A549 (cell line): Measurements from ENCODE around the gene CARNS1. TPM values are rescaled to one million over a fixed set of nuclear protein-coding genes. Genes with fewer than 3 reads are reported as not detected.
A peak's percentile ranks its signal among the peaks of the same experiment; 100 is the strongest.

ENCODE experiments used
- ATAC-seq, 2 experiments: fragments of 200-7000 bp in 1 of 2; fragments of >200 bp in 1 of 2; cut with Nextera tagmentation in 1 of 2; cut with Tn5 transposase in 1 of 2; 3 replicates each; pipeline versions ENCODE4 v1.8.0 to v1.9.1; 2018 to 2020; ENCODE audit warnings: mild to moderate bottlenecking in 1 of 2, moderate library complexity in 1 of 2
- CTCF ChIA-PET: fragments of 300-600 bp; sonication (Branson Sonifier 250); formaldehyde crosslinking; extraction: SDS; loops from one replicate; lab custom pipeline; 2021; ENCODE audit warnings: antibody characterized with exemption, inconsistent platforms; lab: Yijun Ruan, JAX
- POLR2A ChIA-PET: fragments of 350-600 bp; formaldehyde crosslinking; extraction: SDS; loops from one replicate; lab custom pipeline; 2021; ENCODE audit warnings: antibody characterized with exemption, inconsistent platforms; lab: Yijun Ruan, JAX
- DNase-seq, 2 experiments: peaks; one replicate each; pipeline versions ENCODE4 v3.0.0 to v3.0.0-alpha.2; 2011 to 2016; ENCODE audit warnings: low read depth in 1 of 2, low spot score in 1 of 2
- FAIRE-seq: peaks from 2 replicates; lab custom pipeline; 2011; peaks lifted over from hg19 to GRCh38; lab: Jason Lieb, UNC
- H3K27ac ChIP-seq, 2 experiments: fragments of >200 bp; sonication (Bioruptor Twin); formaldehyde crosslinking; 3 replicates each; pipeline ENCODE4 v1.5.1; 2016 to 2017
- H3K4me1 ChIP-seq: fragments of >200 bp; sonication (Bioruptor Twin); formaldehyde crosslinking; 3 replicates; pipeline ENCODE4 v1.6.1; 2016
- H3K4me2 ChIP-seq: fragments of >200 bp; sonication (Bioruptor Twin); formaldehyde crosslinking; 3 replicates; pipeline ENCODE4 v1.6.1; 2016
- H3K4me3 ChIP-seq: fragments of >200 bp; sonication (Bioruptor Twin); formaldehyde crosslinking; 3 replicates; pipeline ENCODE4 v1.5.1; 2016
- H3K9me3 ChIP-seq: fragments of >200 bp; sonication (Bioruptor Twin); formaldehyde crosslinking; 3 replicates; pipeline ENCODE4 v1.6.1; 2016
- BHLHE40 ChIP-seq: IDR thresholded peaks from 2 replicates; pipeline ENCODE4 v1.6.1; 2012; ENCODE audit warnings: low read depth, low read length, inconsistent platforms
- CEBPB ChIP-seq, 2 experiments: fragments of >200 bp in 1 of 2; sonication (Bioruptor Twin) in 1 of 2; formaldehyde crosslinking in 1 of 2; IDR thresholded peaks; 2 replicates each; pipeline ENCODE4 v1.6.1; 2012 to 2016
- CTCF ChIP-seq: fragments of >200 bp; sonication (Bioruptor Twin); formaldehyde crosslinking; IDR thresholded peaks from 3 replicates; pipeline ENCODE4 v1.5.1; 2016
- EHMT2 ChIP-seq: fragments of 200-600 bp; sonication (generic); IDR thresholded peaks from 2 replicates; pipeline ENCODE4 v1.6.1; 2016; ENCODE audit warnings: antibody characterized with exemption, low read depth, mild to moderate bottlenecking, moderate library complexity
- ELK1 ChIP-seq: fragments of 150-350 bp; IDR thresholded peaks from 2 replicates; pipeline ENCODE4 v1.6.1; 2014; ENCODE audit warnings: low read depth, mild to moderate bottlenecking, low read length
- EP300 ChIP-seq, 2 experiments: fragments of >200 bp; sonication (Bioruptor Twin); formaldehyde crosslinking; IDR thresholded peaks; 2 replicates in 1 of 2; 3 replicates in 1 of 2; pipeline ENCODE4 v1.6.1; 2016 to 2017
- ESRRA ChIP-seq: fragments of 150-350 bp; IDR thresholded peaks from 2 replicates; pipeline ENCODE4 v1.6.1; 2014; ENCODE audit warnings: mild to moderate bottlenecking, low read length, borderline replicate concordance
- FOSL2 ChIP-seq, 2 experiments: fragments of 450-650 bp in 1 of 2; fragments of >200 bp in 1 of 2; sonication (Bioruptor Twin) in 1 of 2; formaldehyde crosslinking; IDR thresholded peaks; 2 replicates each; pipeline versions ENCODE4 v1.5.0 to v1.6.1; 2016 to 2020; ENCODE audit warnings: mild to moderate bottlenecking in 1 of 2, moderate library complexity in 1 of 2
- GATA3 ChIP-seq: IDR thresholded peaks from 2 replicates; pipeline ENCODE4 v1.6.1; 2012; ENCODE audit warnings: borderline replicate concordance
- HEYL ChIP-seq: fragments of 250-450 bp; sonication (Bioruptor Pico); IDR thresholded peaks from 2 replicates; pipeline ENCODE4 v1.8.0; 2021; ENCODE audit warnings: mild to moderate bottlenecking, moderate library complexity
- HMGXB4 ChIP-seq: fragments of 250-450 bp; sonication (Bioruptor Pico); IDR thresholded peaks from 2 replicates; pipeline ENCODE4 v1.5.0; 2021; ENCODE audit warnings: mild to moderate bottlenecking, moderate library complexity, borderline replicate concordance
- HOXB13 ChIP-seq: fragments of 250-450 bp; sonication (Bioruptor Pico); IDR thresholded peaks from 2 replicates; pipeline ENCODE4 v1.5.0; 2020; ENCODE audit warnings: low read depth, mild to moderate bottlenecking, moderate library complexity
- HOXB5 ChIP-seq: fragments of 250-450 bp; sonication (Bioruptor Pico); IDR thresholded peaks from 2 replicates; pipeline ENCODE4 v1.5.0; 2020; ENCODE audit warnings: mild to moderate bottlenecking, moderate library complexity
- NFE2L2 ChIP-seq: fragments of 150-350 bp; conservative IDR thresholded peaks from 2 replicates; pipeline ENCODE4 v1.6.1; 2014; ENCODE audit warnings: low read length
- NPAS2 ChIP-seq: fragments of 250-450 bp; sonication (Bioruptor Pico); IDR thresholded peaks from 2 replicates; pipeline ENCODE4 v1.8.0; 2022; ENCODE audit warnings: mild to moderate bottlenecking, moderate library complexity, borderline replicate concordance
- PBX3 ChIP-seq: IDR thresholded peaks from 2 replicates; pipeline ENCODE4 v1.6.1; 2012
- PHF8 ChIP-seq: fragments of 200-600 bp; sonication (generic); IDR thresholded peaks from 2 replicates; pipeline ENCODE4 v1.6.1; 2016; ENCODE audit warnings: low read depth, mild to moderate bottlenecking, antibody characterized with exemption, moderate library complexity, borderline replicate concordance
- POLR2A ChIP-seq: IDR thresholded peaks from 2 replicates; pipeline ENCODE4 v1.6.1; 2012; ENCODE audit warnings: mild to moderate bottlenecking, low read length
- RARB ChIP-seq: fragments of 250-450 bp; sonication (Bioruptor Pico); IDR thresholded peaks from 2 replicates; pipeline ENCODE4 v1.8.0; 2021; ENCODE audit warnings: mild to moderate bottlenecking, moderate library complexity
- REST ChIP-seq: fragments of 200-600 bp; sonication (generic); IDR thresholded peaks from 2 replicates; pipeline ENCODE4 v1.6.1; 2016; ENCODE audit warnings: antibody characterized with exemption, mild to moderate bottlenecking, moderate library complexity
- RFX5 ChIP-seq: fragments of 450-650 bp; IDR thresholded peaks from 2 replicates; pipeline ENCODE4 v1.7.1; 2014; ENCODE audit warnings: antibody characterized with exemption, mild to moderate bottlenecking, moderate library complexity
- TFCP2L1 ChIP-seq: fragments of 250-450 bp; sonication (Bioruptor Pico); IDR thresholded peaks from 2 replicates; pipeline ENCODE4 v1.5.0; 2021; ENCODE audit warnings: mild to moderate bottlenecking
- TP53 ChIP-seq: fragments of 250-450 bp; sonication (Bioruptor Pico); IDR thresholded peaks from 2 replicates; pipeline ENCODE4 v1.5.0; 2021; ENCODE audit warnings: mild to moderate bottlenecking, moderate library complexity
- USF2 ChIP-seq: fragments of 450-650 bp; IDR thresholded peaks from 2 replicates; pipeline ENCODE4 v1.6.1; 2014; ENCODE audit warnings: antibody characterized with exemption
- ZSCAN20 ChIP-seq: fragments of 250-450 bp; sonication (Bioruptor Pico); IDR thresholded peaks from 2 replicates; pipeline ENCODE4 v1.8.0; 2022; ENCODE audit warnings: mild to moderate bottlenecking, moderate library complexity
- WGBS: methylation state at CpG from one replicate; pipeline ENCODE4 v1.1.6; 2017; ENCODE audit errors: missing lambda C conversion rate; 5-methylcytosine and 5-hydroxymethylcytosine counted together
- polyA plus RNA-seq, 4 experiments: library from polyadenylated mRNA; depleted of rRNA in 3 of 4; stranded (reverse); fragments of >200 nt; fragmentation: RNase III in 1 of 4; extraction: RNeasy Plus Mini Kit Qiagen cat#74134 plus additional on column Dnase treatment in 1 of 4; gene quantifications; 2 replicates in 3 of 4; 3 replicates in 1 of 4; pipeline ENCODE4 v1.2.3, GENCODE V29; 2011 to 2017

The CARNS1 gene
- polyA plus RNA-seq, 2 of the 4 experiments (the other 2 are of a cell fraction): 0.08 to 0.10 TPM

- DNase-seq (peak in 1 of 2 experiments; percentile 41), ATAC-seq (peak; percentile 7 to 55; a peak in 5 of 6 replicates), FAIRE-seq (no peak)
- CTCF ChIA-PET: interaction anchor here (1.2 to 4.2 kb wide), 2 partner anchors 19 to 35 kb away, joined by 4 to 30 read pairs; partner anchors contain the start of genes PPP1CA and TBC1D10C
- no peaks in the 10 kb centered on the region for H3K9me3 ChIP-seq
- H3K4me2 ChIP-seq: peak overlapping the region; percentile 97
- POLR2A ChIA-PET: interaction anchor here (0.7 to 1.7 kb wide), 5 partner anchors 10 to 133 kb away, joined by 3 to 12 read pairs (median 5); partner anchors contain the start of genes AIP, ANKRD13D, POLD4 and PPP1CA
- TF ChIP-seq GATA3: no peak
- no peak for TF ChIP-seq RFX5
- TF ChIP-seq BHLHE40: no peak
- TF ChIP-seq PBX3: no peak
- no peak for TF ChIP-seq HEYL (CRISPR knock-in tag)
- no peak for TF ChIP-seq ESRRA
- no peak for TF ChIP-seq EHMT2
- TF ChIP-seq RARB: no peak
- TF ChIP-seq REST: no peak
- TF ChIP-seq POLR2A: no peak
- no peak for TF ChIP-seq NFE2L2
- TF ChIP-seq PHF8: no peak
- no peak for TF ChIP-seq TP53 (CRISPR knock-in tag)
- peak overlapping the region in 1 of 2 experiments; percentile 90; a peak in 3 of 6 replicates for H3K27ac ChIP-seq
- peaks cover 19% of the 10 kb centered on the region for H3K4me1 ChIP-seq
- peak overlapping the region; percentile 57 for H3K4me3 ChIP-seq
- 67% methylated on average over 22 of the region's 22 CpGs for WGBS
Measured at GRCh38 chr11:67421430-67422031, 6.1 kb downstream of the CARNS1 start.

- Histone ChIP-seq H3K4me3 (no peak overlapping the region), H3K4me2 (no peak overlapping the region), H3K9me3 (no peaks in the 10 kb centered on the region), H3K27ac (no peak overlapping the region), H3K4me1 (peaks cover 13% of the 10 kb centered on the region)
- FAIRE-seq (no peak), DNase-seq (no peak), ATAC-seq (no peak)
- CTCF ChIA-PET: interaction anchor here (1.0 to 3.0 kb wide), 2 partner anchors 21 to 66 kb away, joined by 4 to 18 read pairs; partner anchors contain the start of gene PPP1CA
- no peak for TF ChIP-seq HOXB13 (CRISPR knock-in tag)
- no peak for TF ChIP-seq EP300 (IDR thresholded peaks at IDR 0.05)
- no peak for TF ChIP-seq ELK1
- TF ChIP-seq CTCF: no peak
- no peak for TF ChIP-seq USF2
- TF ChIP-seq RFX5: no peak
- TF ChIP-seq ZSCAN20: no peak
- no peak for TF ChIP-seq PBX3
- TF ChIP-seq CEBPB (IDR thresholded peaks at IDR 0.05): no peak
- TF ChIP-seq TFCP2L1: no peak
- no peak for TF ChIP-seq FOSL2 (IDR thresholded peaks at IDR 0.05)
- no peak for TF ChIP-seq FOSL2 (CRISPR knock-in tag; IDR thresholded peaks at IDR 0.05)
- TF ChIP-seq BHLHE40: no peak
- TF ChIP-seq HMGXB4 (CRISPR knock-in tag): no peak
- TF ChIP-seq NPAS2: no peak
- no peak for TF ChIP-seq HOXB5 (CRISPR knock-in tag)
- WGBS: 77% methylated on average over 6 of the region's 6 CpGs
- POLR2A ChIA-PET: no interaction called here
Measured at GRCh38 chr11:67422891-67423290, 7.4 kb downstream of the CARNS1 start.
